Suppressor macrophage treated with lipopolysaccharide for 4 hours (primary cell): ENCODE data around the gene LRRC56.

ENCODE experiments used
- DNase-seq: peaks from one replicate; pipeline ENCODE4 v3.0.0-alpha.2; 2020

Gene LRRC56

GRCh38 chr11:544817-545166, 7.5 kb downstream of the LRRC56 start:
- DNase-seq: no peak

GRCh38 chr11:545171-545570, 7.8 kb downstream of the LRRC56 start:
- DNase-seq: no peak

DNA sequence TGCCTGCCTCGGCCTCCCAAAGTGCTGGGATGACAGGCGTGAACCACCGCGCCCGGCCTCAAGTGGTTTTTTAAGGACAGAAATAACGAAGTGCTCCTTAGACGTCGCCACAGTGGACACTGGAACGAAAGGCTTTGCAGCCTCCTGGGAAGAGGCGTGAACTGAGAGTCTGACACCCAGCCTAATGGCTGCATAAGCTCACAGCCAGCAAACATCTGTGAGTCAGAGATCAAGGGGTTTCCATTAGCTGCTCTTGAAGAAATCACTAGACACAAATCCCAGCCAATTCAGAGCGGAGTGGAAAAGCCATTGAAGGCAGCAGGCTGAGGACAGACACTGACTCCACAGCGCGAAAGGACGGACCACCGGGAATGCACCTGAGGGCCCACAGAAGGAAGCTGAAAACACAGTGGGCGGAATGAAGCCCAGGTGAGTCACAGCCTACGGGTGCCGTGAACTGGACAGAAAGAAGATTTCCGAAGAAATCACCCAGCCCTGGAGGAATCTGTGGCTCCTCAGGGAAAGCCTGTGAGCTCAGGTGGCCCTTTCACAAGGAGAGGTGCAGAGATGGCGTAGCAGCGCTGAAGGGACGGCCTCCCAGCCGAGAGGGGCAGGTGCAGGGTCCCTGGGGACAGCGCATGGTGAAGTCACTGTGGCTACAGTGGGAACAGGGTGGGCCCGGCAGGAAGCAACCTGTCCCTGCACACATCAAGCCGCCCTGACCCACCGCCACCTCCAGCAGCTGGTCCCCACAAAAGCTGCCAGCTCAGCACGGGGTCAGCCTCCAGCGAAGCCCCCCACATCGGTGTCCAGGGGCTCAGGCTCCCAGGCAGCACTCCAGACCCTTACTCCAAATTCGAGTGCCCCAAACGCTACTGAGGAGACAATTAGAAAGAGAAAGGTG, 11.6 kb downstream of the LRRC56 start:
- DNase-seq: no peak

GRCh38 chr11:550021-550745, 12.9 kb downstream of the LRRC56 start:
- DNase-seq: no peak

- DNase-seq: no peak
These were observed 13.4 kb downstream of the LRRC56 start for GRCh38 chr11:550746-551085.

GRCh38 chr11:551131-551530, 13.8 kb downstream of the LRRC56 start:
- no peak for DNase-seq

DNA sequence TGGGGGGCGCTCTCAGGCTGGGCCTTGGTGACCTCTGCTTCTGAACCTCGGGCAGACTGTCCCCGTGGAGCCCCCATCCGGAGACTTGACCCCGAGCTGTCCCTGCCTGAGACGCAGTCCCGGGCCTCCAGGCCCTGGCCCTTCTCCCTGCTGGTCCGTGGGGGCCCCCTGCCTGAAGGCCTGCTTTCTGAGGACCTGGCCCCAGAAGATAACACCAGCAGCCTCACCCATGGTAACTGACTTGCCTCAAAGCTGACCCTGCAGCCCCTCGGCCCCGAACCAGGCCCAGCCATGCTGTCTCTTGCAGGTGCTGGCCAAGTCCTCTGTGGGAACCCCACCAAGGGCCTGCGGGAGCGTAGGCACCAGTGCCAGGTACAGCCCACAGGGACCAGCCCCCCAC, 14.3 kb downstream of the LRRC56 start:
- DNase-seq: no peak

GRCh38 chr11:553083-553987, 16.0 kb downstream of the LRRC56 start:
- no peak for DNase-seq

DNA sequence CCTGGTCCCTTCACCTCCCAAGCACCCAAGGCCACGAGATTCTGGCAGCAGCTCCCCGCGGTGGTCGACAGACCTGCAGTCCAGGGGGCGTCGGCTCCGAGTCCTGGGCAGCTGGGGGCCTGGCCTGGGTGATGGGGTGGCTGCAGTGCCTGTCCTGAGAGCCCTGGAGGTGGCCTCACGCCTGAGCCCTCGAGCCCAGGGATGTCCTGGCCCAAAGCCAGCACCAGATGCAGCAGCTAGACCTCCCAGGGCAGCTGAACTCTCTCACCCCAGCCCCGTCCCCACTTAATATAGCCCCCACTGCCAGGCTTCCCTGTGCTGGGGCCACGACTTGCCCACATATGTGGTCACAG, 16.6 kb downstream of the LRRC56 start:
- no peak for DNase-seq

DNA sequence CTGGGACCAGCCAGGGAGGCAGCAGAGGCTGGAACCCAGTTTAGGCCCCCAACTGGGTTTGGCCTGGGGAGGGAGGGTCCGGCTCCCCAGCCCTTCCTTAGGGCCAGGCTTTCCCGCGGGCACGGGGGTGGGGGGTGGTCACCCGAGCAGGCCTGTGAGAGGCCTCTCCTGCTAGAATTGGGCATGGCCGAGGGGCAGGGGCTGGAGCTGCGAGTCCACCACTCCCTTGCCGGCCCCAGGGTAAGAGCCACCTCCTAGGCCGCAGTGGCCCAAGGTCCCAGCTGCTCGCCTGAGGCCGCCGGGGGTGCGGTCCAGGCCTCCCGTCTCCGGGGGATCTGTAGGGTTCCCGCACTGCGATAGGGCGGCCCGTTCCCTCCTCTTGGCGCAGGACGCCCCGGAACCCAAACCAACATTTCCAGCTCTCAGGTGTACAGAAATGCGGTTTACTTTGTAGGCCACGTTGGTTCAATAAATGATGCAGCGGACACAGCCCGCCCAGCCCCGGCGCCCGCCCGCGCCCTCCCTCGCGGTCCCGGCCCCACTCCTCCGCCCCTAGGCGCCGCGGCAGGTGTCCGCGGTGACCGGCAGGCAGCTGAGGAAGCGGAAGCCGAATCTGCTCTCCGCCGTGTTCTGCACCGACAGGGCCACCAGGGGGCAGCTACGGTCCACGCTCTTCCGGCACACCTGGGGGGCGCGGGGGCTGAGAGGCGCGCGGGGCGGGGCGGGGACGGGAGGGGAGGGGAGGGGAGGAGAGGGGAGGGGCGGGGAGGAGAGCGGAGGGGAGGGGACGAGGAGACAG, 17.3 kb downstream of the LRRC56 start:
- peak; percentile 61 for DNase-seq

- no peak for DNase-seq
These were observed 18.0 kb downstream of the LRRC56 start for GRCh38 chr11:555227-555779.

DNA sequence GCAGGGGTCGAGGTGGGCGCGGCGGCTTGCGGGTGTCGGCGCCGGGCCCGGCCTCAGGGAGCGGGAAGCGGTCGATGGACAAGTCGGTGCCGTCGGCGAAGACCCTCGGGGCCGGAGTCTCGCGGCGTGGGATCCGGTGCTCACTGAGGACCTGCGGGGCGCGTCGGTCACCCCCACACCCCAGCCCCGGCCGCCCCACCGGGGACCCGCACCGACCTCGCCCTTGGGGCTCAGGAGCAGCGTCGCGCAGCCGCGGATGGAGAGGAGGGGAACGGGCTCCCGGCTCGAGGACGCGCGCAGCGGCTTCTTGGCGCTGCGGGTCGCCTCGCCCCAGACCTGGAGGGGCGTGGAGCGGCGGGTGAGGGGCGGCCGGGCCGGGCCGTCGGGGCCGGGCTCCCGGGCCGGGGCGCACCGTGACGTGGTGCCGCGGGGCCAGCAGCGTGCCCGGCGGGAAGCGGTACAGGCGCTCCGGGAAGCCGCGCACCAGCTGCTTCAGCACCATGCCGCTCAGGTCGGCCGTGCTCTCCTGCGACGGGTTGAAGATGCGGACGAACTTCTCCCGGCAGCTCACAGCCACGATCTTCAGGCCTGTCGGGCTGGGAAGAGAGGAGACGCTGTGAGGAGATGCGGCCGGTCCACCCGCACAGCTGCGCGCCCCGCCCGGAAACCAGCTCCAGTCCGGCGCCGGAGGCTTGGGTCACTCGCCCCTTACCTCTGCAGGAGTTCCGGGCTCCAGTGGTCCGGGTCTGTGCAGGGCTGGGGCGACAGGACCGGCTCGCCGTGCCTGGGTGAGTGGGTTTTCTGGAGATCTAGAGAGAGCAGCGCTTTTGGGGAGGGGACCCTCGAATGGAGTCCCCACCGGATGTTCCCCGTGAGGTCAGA, 18.7 kb downstream of the LRRC56 start:
- no peak for DNase-seq

DNA sequence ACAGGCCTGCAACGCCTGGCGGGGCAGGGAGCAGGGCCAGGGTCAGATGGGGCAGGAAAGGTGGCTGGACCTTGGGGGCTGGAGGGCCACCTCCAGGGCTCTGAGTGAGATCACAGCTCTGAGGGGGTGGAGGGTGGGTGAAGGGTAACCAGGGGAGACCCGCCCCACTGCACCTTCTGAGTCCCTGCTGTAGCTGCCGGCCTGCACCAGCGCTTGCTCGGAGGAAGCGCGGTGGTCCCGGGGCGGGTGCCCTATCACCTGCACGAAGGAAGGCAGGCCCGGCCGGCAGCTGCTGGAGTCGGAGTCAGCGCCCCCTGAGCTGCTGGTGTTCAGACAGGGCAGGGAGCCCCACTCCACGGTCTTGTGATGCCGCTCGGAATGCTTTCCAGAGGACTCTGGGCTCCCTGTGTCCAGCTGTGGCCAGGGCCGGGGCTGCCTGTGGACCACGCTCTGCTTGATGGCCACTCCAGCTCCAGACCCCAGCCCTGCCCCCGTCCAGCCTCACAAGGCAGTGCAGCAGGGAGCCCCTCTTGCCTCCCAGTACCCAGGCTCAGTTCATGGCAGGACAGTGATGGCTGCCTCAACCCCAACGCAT, 19.4 kb downstream of the LRRC56 start:
- no peak for DNase-seq

DNA sequence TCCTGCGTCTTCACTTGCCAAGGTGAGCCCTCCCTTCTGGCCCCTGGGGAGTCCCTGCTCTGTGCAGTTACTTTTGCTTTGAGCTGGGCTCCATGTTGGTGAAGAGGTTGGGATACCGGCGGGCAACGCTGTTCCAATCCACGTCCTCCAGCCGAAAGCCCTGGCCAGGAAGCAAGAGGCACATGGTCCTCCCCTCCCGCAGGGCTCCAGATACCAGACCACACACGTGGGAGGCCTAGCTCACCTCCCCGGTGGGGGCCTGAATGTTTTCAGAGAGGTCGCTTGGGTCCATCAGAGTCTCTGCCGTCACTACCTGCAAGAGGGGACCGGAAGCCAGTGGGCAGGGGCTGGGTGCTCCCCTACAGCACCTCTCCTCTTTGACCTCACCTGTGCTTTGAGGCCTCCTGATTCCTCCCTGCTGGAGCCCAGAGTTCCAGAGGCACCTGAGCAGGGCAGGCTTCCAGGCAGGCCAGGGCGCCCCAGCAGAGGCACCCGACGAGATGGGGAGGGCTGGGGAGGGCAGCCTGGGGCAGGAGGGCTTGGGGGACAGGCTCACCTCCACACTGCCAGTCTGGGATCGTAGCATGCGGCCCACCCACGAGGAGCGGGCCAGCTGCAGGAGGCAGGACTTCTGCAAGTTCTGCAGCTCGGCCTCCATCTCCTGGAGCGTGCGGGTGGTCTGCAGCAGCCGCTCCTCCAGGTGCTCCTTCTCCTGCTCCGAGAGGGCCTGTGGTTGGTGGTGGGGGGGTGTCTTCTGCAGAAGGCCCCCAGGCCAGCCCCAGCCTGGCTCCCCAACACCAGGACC, 20.2 kb downstream of the LRRC56 start:
- no peak for DNase-seq

GRCh38 chr11:558503-558902, 21.2 kb downstream of the LRRC56 start:
- DNase-seq: no peak

GRCh38 chr11:559020-559620, 21.8 kb downstream of the LRRC56 start:
- DNase-seq: no peak

GRCh38 chr11:559712-560304, 22.5 kb downstream of the LRRC56 start:
- no peak for DNase-seq

DNA sequence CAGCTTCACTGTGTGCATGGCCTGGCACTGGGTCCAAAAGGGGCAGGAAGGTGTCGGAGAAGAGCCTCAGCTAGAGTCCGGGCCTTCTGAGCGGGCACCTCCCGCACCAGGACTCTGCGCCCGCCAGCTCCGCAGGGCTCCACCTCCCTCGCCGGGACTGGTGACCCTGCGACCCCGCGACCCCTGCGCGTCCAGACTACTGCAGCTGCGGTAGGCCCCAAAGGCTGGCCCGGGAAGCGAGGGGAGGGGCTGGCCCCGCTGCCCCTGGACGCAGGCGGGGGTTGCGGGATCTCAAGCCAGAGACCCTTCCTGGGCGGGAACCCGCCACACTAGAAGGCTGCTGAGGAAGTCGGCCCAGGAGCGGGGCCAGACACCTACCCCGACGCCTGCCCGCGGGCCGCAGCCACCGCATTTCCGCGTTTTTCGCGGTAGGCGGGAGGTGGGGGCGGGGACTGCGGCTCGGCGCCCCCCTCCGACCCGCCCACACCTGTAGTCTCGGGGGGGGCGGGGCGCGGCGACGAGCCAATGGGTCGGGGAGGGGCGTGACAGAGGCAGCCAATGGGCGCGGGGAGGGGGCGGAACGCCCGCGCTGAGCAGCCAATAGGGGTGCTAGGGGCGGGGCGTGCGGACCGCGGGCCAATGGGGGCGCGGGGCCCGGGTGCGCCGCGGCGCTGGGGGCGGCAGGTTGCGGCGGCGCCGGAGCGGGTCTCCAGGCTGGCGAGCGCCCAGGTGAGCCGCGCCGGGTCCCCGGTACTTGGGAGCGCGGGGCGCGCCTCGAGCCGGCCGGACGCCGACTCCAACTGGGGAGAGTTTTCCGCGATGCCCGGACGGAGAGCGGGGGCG, 23.2 kb downstream of the LRRC56 start, which contains the start of the genes LMNTD2 and RASSF7:
Gene LMNTD2 (minus strand): TSS at position 434 of the 843 bp plus-strand sequence. CDS start 22 bp downstream, at position 412.
Gene RASSF7 (plus strand): TSS at position 666 of the 843 bp plus-strand sequence. CDS start 799 bp downstream, outside the sequence.
- peak; percentile 96 for DNase-seq
